Nephron (organoid): ENCODE measurements around the gene SLC12A8.

Experiments
- H3K27ac Mint-ChIP-seq, 3 experiments: 2 replicates each; pipeline ENCODE4 v1.8.0; 2020; ENCODE audit warnings: mixed read lengths in 3 of 3, mild to moderate bottlenecking in 2 of 3, moderate library complexity in 1 of 3
- H3K27me3 Mint-ChIP-seq: 2 replicates; pipeline ENCODE4 v1.8.0; 2021; ENCODE audit warnings: low read depth, mild to moderate bottlenecking, moderate library complexity, mixed read lengths
- H3K36me3 Mint-ChIP-seq: 2 replicates; pipeline ENCODE4 v1.8.0; 2020; ENCODE audit warnings: low read depth, mixed read lengths
- H3K4me1 Mint-ChIP-seq: 2 replicates; pipeline ENCODE4 v1.8.0; 2020; ENCODE audit warnings: mixed read lengths
- H3K4me3 Mint-ChIP-seq, 3 experiments: 2 replicates each; pipeline ENCODE4 v1.8.0; 2020; ENCODE audit warnings: mild to moderate bottlenecking in 3 of 3, mixed read lengths in 3 of 3, moderate library complexity in 2 of 3
- H3K9me3 Mint-ChIP-seq: 2 replicates; pipeline ENCODE4 v1.8.0; 2020; ENCODE audit warnings: mixed read lengths
- CTCF ChIP-seq, 3 experiments: fragments of 200-600 bp; sonication (generic); IDR thresholded peaks; one replicate each; pipeline ENCODE4 v1.5.0; 2021; ENCODE audit warnings: antibody characterized with exemption in 3 of 3; ENCODE audit not compliant: unreplicated experiment in 3 of 3

The SLC12A8 gene

GRCh38 chr3:125139386-125139785, 73.2 kb downstream of the SLC12A8 start:
- peaks cover 29% of the 10 kb centered on the region for H3K4me1 Mint-ChIP-seq
- H3K27ac Mint-ChIP-seq: no peak overlapping the region
- no peak overlapping the region for H3K4me3 Mint-ChIP-seq
- no peak for TF ChIP-seq CTCF (IDR thresholded peaks at IDR 0.05; ENCODE audit: unreplicated experiment in 3 of 3)
- no peaks in the 10 kb centered on the region for H3K36me3 Mint-ChIP-seq
- H3K27me3 Mint-ChIP-seq: peaks cover 29% of the 10 kb centered on the region
- H3K9me3 Mint-ChIP-seq: no peaks in the 10 kb centered on the region

GRCh38 chr3:125137358-125138033, 75.1 kb downstream of the SLC12A8 start:
- Mint-ChIP-seq H3K4me3 (no peak overlapping the region), H3K27ac (no peak overlapping the region)
- TF ChIP-seq CTCF (IDR thresholded peaks at IDR 0.05; ENCODE audit: unreplicated experiment in 3 of 3): no peak

GRCh38 chr3:125136966-125137357, 75.6 kb downstream of the SLC12A8 start:
- H3K36me3 Mint-ChIP-seq: no peaks in the 10 kb centered on the region
- H3K9me3 Mint-ChIP-seq: no peaks in the 10 kb centered on the region

More at GRCh38 chr3:125137358-125138033, 75.1 kb downstream of the SLC12A8 start:
- peaks cover 17% of the 10 kb centered on the region for H3K4me1 Mint-ChIP-seq
- H3K36me3 Mint-ChIP-seq: no peaks in the 10 kb centered on the region
- H3K9me3 Mint-ChIP-seq: no peaks in the 10 kb centered on the region
- peaks cover 24% of the 10 kb centered on the region for H3K27me3 Mint-ChIP-seq

GRCh38 chr3:125136515-125136914, 76.0 kb downstream of the SLC12A8 start:
- Mint-ChIP-seq H3K4me1 (peaks cover 20% of the 10 kb centered on the region), H3K27me3 (peaks cover 22% of the 10 kb centered on the region), H3K9me3 (no peaks in the 10 kb centered on the region), H3K36me3 (no peaks in the 10 kb centered on the region), H3K4me3 (no peak overlapping the region), H3K27ac (no peak overlapping the region)
- no peak for TF ChIP-seq CTCF (IDR thresholded peaks at IDR 0.05; ENCODE audit: unreplicated experiment in 3 of 3)

More at GRCh38 chr3:125136966-125137357, 75.6 kb downstream of the SLC12A8 start:
- Mint-ChIP-seq H3K27me3 (peaks cover 22% of the 10 kb centered on the region), H3K4me3 (no peak overlapping the region), H3K4me1 (peaks cover 20% of the 10 kb centered on the region), H3K27ac (no peak overlapping the region)
- no peak for TF ChIP-seq CTCF (IDR thresholded peaks at IDR 0.05; ENCODE audit: unreplicated experiment in 3 of 3)

GRCh38 chr3:125134952-125135351, 77.6 kb downstream of the SLC12A8 start:
- Mint-ChIP-seq H3K4me3 (no peak overlapping the region), H3K27ac (no peak overlapping the region), H3K27me3 (peaks cover 17% of the 10 kb centered on the region), H3K9me3 (no peaks in the 10 kb centered on the region), H3K4me1 (peaks cover 21% of the 10 kb centered on the region), H3K36me3 (no peaks in the 10 kb centered on the region)
- no peak for TF ChIP-seq CTCF (IDR thresholded peaks at IDR 0.05; ENCODE audit: unreplicated experiment in 3 of 3)

- Mint-ChIP-seq H3K4me1 (peaks cover 34% of the 10 kb centered on the region), H3K36me3 (no peaks in the 10 kb centered on the region), H3K27ac (no peak overlapping the region), H3K4me3 (no peak overlapping the region), H3K27me3 (peaks cover 10% of the 10 kb centered on the region), H3K9me3 (no peaks in the 10 kb centered on the region)
- TF ChIP-seq CTCF (IDR thresholded peaks at IDR 0.05; ENCODE audit: unreplicated experiment in 3 of 3): no peak
These were observed 79.7 kb downstream of the SLC12A8 start for GRCh38 chr3:125132815-125133214.
